ENCODE results near the gene U2AF2. TPM values are rescaled to one million over a fixed set of nuclear protein-coding genes. Genes with fewer than 3 reads are reported as not detected.

U2AF2 gene
- total RNA-seq, 1 experiment from 2014 or later = 323 TPM

- Histone ChIP-seq H3F3A (ENCODE audit: insufficient read depth, low read depth) (peaks cover 52% of the 10 kb centered on the region; the same call in 1 of the 2 replicates), H2AFZ (no peak overlapping the region), H3K4me3 (peak overlapping the region; percentile 89; the same call in 1 of the 2 replicates), H3K4me1 (replicated peaks; ENCODE audit: insufficient read depth) (peaks cover 12% of the 10 kb centered on the region), H3K27ac (no peak overlapping the region), H3K36me3 (ENCODE audit: low read depth) (peaks cover 3% of the 10 kb centered on the region; the same call in 1 of the 2 replicates), H4K20me1 (ENCODE audit: insufficient read depth) (peaks cover 3% of the 10 kb centered on the region; the same call in 1 of the 2 replicates), H3K4me2 (peak overlapping the region; percentile 92), H3K79me2 (ENCODE audit: low read depth) (peaks cover 39% of the 10 kb centered on the region), H3K9me3 (ENCODE audit: insufficient read depth, low read depth) (no peaks in the 10 kb centered on the region), H3K27me3 (ENCODE audit: insufficient read depth, low read depth) (no peaks in the 10 kb centered on the region), H3K9me2 (ENCODE audit: insufficient read depth) (no peaks in the 10 kb centered on the region)
- no TSS peak for BruUV-seq (replicated peaks)
- DNase-seq = no peak
- POLR2A ChIA-PET (ENCODE audit: unreplicated experiment) = interaction anchor here (0.7 kb wide), 1 partner anchor 12 kb away, joined by 8 read pairs; the partner anchor contains the start of gene ZNF784
- CTCF ChIA-PET = no interaction called here
- TF ChIP-seq EZH2 (IDR thresholded peaks at IDR 0.05; ENCODE audit: low read depth) = no peak
- TF ChIP-seq, protein P1, sequence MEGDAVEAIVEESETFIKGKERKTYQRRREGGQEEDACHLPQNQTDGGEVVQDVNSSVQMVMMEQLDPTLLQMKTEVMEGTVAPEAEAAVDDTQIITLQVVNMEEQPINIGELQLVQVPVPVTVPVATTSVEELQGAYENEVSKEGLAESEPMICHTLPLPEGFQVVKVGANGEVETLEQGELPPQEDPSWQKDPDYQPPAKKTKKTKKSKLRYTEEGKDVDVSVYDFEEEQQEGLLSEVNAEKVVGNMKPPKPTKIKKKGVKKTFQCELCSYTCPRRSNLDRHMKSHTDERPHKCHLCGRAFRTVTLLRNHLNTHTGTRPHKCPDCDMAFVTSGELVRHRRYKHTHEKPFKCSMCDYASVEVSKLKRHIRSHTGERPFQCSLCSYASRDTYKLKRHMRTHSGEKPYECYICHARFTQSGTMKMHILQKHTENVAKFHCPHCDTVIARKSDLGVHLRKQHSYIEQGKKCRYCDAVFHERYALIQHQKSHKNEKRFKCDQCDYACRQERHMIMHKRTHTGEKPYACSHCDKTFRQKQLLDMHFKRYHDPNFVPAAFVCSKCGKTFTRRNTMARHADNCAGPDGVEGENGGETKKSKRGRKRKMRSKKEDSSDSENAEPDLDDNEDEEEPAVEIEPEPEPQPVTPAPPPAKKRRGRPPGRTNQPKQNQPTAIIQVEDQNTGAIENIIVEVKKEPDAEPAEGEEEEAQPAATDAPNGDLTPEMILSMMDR (conservative IDR thresholded peaks at IDR 0.05) = no peak
- intact Hi-C loops (cut with micrococcal nuclease; ENCODE audit: unreplicated experiment) = loop anchor here (10.0 kb wide), 4 partner anchors 438 to 1458 kb away; no protein-coding TSS in a partner anchor
Observed at GRCh38 chr19:55636723-55637122, 18.1 kb upstream of the U2AF2 start.

GRCh38 chr19:55637534-55637933 is 17.3 kb upstream of the U2AF2 start:
- ChIA-PET POLR2A (ENCODE audit: unreplicated experiment) (no interaction called here), CTCF (no interaction called here)
- H3K4me2 ChIP-seq = no peak overlapping the region
- peaks cover 46% of the 10 kb centered on the region for H3K79me2 ChIP-seq (ENCODE audit: low read depth)
- H3K27me3 ChIP-seq (ENCODE audit: insufficient read depth, low read depth) = no peaks in the 10 kb centered on the region
- peaks cover 3% of the 10 kb centered on the region; the same call in 1 of the 2 replicates for H3K36me3 ChIP-seq (ENCODE audit: low read depth)
- H3K27ac ChIP-seq = no peak overlapping the region
- peaks cover 12% of the 10 kb centered on the region for H3K4me1 ChIP-seq (replicated peaks; ENCODE audit: insufficient read depth)
- BruUV-seq (replicated peaks) = no TSS peak
- TF ChIP-seq, protein P1 (conservative IDR thresholded peaks at IDR 0.05) = no peak
- no peak for TF ChIP-seq EZH2 (IDR thresholded peaks at IDR 0.05; ENCODE audit: low read depth)
- H3K4me3 ChIP-seq = no peak overlapping the region
- intact Hi-C loops (cut with micrococcal nuclease; ENCODE audit: unreplicated experiment) = loop anchor here (10.0 kb wide), 4 partner anchors 437 to 1457 kb away; no protein-coding TSS in a partner anchor
- H3K9me3 ChIP-seq (ENCODE audit: insufficient read depth, low read depth) = no peaks in the 10 kb centered on the region
- H3K9me2 ChIP-seq (ENCODE audit: insufficient read depth) = no peaks in the 10 kb centered on the region
- no peak overlapping the region for H2AFZ ChIP-seq
- DNase-seq = no peak
- peaks cover 3% of the 10 kb centered on the region; the same call in 1 of the 2 replicates for H4K20me1 ChIP-seq (ENCODE audit: insufficient read depth)
- H3F3A ChIP-seq (ENCODE audit: insufficient read depth, low read depth) = peaks cover 49% of the 10 kb centered on the region; the same call in 1 of the 2 replicates

GRCh38 chr19:55638864-55639359 is 15.9 kb upstream of the U2AF2 start:
- no peaks in the 10 kb centered on the region for H3K27me3 ChIP-seq (ENCODE audit: insufficient read depth, low read depth)
- DNase-seq = peak; percentile 31 to 50
- ChIA-PET POLR2A (ENCODE audit: unreplicated experiment) (interaction anchor here (0.6 kb wide), 1 partner anchor 472 kb away, joined by 4 read pairs; the partner anchor contains the start of gene DNAAF3), CTCF (no interaction called here)
- no peak overlapping the region for H3K4me2 ChIP-seq
- no peaks in the 10 kb centered on the region for H3K9me2 ChIP-seq (ENCODE audit: insufficient read depth)
- peaks cover 55% of the 10 kb centered on the region for H3K79me2 ChIP-seq (ENCODE audit: low read depth)
- H3F3A ChIP-seq (ENCODE audit: insufficient read depth, low read depth) = peaks cover 39% of the 10 kb centered on the region; the same call in 1 of the 2 replicates
- TF ChIP-seq EZH2 (IDR thresholded peaks at IDR 0.05; ENCODE audit: low read depth) = no peak
- TF ChIP-seq, protein P1 (conservative IDR thresholded peaks at IDR 0.05) = peak; percentile 64
- no peak overlapping the region for H2AFZ ChIP-seq
- H3K4me1 ChIP-seq (replicated peaks; ENCODE audit: insufficient read depth) = peaks cover 12% of the 10 kb centered on the region
- no peak overlapping the region for H3K27ac ChIP-seq
- peaks cover 3% of the 10 kb centered on the region; the same call in 1 of the 2 replicates for H4K20me1 ChIP-seq (ENCODE audit: insufficient read depth)
- no TSS peak for BruUV-seq (replicated peaks)
- H3K4me3 ChIP-seq = no peak overlapping the region
- peaks cover 3% of the 10 kb centered on the region; the same call in 1 of the 2 replicates for H3K36me3 ChIP-seq (ENCODE audit: low read depth)
- no peaks in the 10 kb centered on the region for H3K9me3 ChIP-seq (ENCODE audit: insufficient read depth, low read depth)
- intact Hi-C loops (cut with micrococcal nuclease; ENCODE audit: unreplicated experiment) = loop anchor here (10.0 kb wide), 4 partner anchors 436 to 1456 kb away; no protein-coding TSS in a partner anchor
